ENCODE measurements around the gene SMOC2. TPM values are rescaled to one million over a fixed set of nuclear protein-coding genes. Genes with fewer than 3 reads are reported as not detected.

SMOC2 gene
- total RNA-seq, 2 donors from 2014 or later: 25.6 to 29.6 TPM

DNA sequence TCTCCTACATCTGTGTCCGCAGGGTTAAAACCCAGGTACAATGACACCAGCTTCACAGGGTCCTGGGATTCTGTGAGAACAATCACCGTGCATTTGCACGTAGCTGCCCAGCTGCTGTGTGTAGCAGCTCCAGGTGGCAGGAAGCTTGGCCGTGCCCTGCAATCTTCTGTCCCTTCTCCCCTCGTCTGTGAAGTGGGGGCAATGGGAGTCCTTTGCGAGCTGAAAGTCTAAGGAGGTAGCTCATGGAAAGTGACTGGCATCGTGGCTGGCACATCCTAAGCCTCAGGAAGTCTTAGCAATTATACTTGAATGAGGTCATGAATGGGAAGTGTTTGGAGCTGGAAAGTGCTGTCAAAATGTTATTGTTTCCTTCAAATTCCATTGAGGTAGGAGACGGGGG lies 137.1 kb downstream of the SMOC2 start:
- no peak overlapping the region for H3K9ac ChIP-seq (ENCODE audit: low read depth in 2 of 2, low read length in 2 of 2)
- DNase-seq: no peak
- H3K9me3 ChIP-seq: no peaks in the 10 kb centered on the region
- TF ChIP-seq CTCF (IDR thresholded peaks at IDR 0.05): no peak
- H3K4me3 ChIP-seq: no peak overlapping the region
- H3K36me3 ChIP-seq: no peaks in the 10 kb centered on the region
- no peak overlapping the region for H3K27ac ChIP-seq
- intact Hi-C loops (cut with DNase I): no loop called here
- H3K27me3 ChIP-seq: no peaks in the 10 kb centered on the region
- no peaks in the 10 kb centered on the region for H3K4me1 ChIP-seq

GRCh38 chr6:168581236-168581635 lies 140.3 kb downstream of the SMOC2 start:
- TF ChIP-seq CTCF (IDR thresholded peaks at IDR 0.05): no peak
- Histone ChIP-seq H3K36me3 (no peaks in the 10 kb centered on the region), H3K4me1 (no peaks in the 10 kb centered on the region), H3K9me3 (no peaks in the 10 kb centered on the region), H3K4me3 (no peak overlapping the region), H3K27ac (no peak overlapping the region), H3K9ac (ENCODE audit: low read depth in 2 of 2, low read length in 2 of 2) (no peak overlapping the region), H3K27me3 (no peaks in the 10 kb centered on the region)
- no peak for DNase-seq
- intact Hi-C loops (cut with DNase I): no loop called here

DNA sequence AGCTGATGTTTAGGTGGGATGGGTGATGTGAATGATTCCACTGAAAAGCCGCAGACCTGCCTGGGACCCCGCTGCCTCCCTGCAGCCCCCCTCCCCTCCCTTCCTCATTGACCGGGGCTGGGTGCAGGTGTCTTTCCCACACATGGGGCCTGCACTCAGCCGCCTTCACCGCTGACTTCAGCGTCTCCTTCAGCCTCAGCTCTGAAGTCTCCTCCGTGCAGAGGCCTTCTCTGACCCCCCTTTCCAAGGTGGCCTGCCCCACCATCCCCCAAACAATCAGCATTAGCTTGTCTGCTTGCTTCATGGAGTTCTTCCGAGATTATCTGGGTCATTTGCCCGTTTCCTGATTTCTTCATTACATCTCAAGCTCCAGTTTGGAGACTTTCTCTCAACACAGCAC lies 140.7 kb downstream of the SMOC2 start:
- no peaks in the 10 kb centered on the region for H3K27me3 ChIP-seq
- no peak overlapping the region for H3K4me3 ChIP-seq
- H3K9ac ChIP-seq (ENCODE audit: low read depth in 2 of 2, low read length in 2 of 2): no peak overlapping the region
- intact Hi-C loops (cut with DNase I): no loop called here
- no peak overlapping the region for H3K27ac ChIP-seq
- no peak for DNase-seq
- H3K4me1 ChIP-seq: no peaks in the 10 kb centered on the region
- no peaks in the 10 kb centered on the region for H3K9me3 ChIP-seq
- no peaks in the 10 kb centered on the region for H3K36me3 ChIP-seq
- no peak for TF ChIP-seq CTCF (IDR thresholded peaks at IDR 0.05)

DNA sequence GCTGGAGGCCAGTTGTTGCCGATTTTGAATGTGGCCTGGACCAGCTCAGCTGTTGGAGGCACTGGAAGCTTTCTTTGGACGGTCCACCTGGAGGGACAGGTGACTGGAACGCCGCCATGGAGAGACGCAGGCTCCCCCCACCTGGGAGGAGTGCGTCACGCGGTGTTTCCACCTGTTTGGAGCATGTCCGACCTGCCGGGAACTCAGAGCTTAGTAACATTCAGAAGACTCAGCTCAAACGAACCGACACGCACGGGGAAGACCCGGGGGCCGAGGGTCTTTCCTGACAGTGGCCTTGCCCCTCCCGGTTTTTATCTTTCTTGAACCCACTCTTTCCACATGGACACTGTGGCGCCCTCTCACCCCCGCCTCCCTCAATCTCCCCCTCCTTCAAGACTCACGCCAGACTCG lies 141.6 kb downstream of the SMOC2 start:
- no peaks in the 10 kb centered on the region for H3K36me3 ChIP-seq
- H3K27ac ChIP-seq: no peak overlapping the region
- H3K4me1 ChIP-seq: no peaks in the 10 kb centered on the region
- no peaks in the 10 kb centered on the region for H3K9me3 ChIP-seq
- DNase-seq: no peak
- no peak for TF ChIP-seq CTCF (IDR thresholded peaks at IDR 0.05)
- no peaks in the 10 kb centered on the region for H3K27me3 ChIP-seq
- intact Hi-C loops (cut with DNase I): no loop called here
- H3K4me3 ChIP-seq: no peak overlapping the region
- H3K9ac ChIP-seq (ENCODE audit: low read depth in 2 of 2, low read length in 2 of 2): no peak overlapping the region

- no peak overlapping the region for H3K9ac ChIP-seq (ENCODE audit: low read depth in 2 of 2, low read length in 2 of 2)
- intact Hi-C loops (cut with DNase I): no loop called here
- H3K36me3 ChIP-seq: no peaks in the 10 kb centered on the region
- H3K4me1 ChIP-seq: no peaks in the 10 kb centered on the region
- TF ChIP-seq CTCF (IDR thresholded peaks at IDR 0.05): no peak
- H3K9me3 ChIP-seq: no peaks in the 10 kb centered on the region
- no peak overlapping the region for H3K4me3 ChIP-seq
- DNase-seq: no peak
- H3K27me3 ChIP-seq: no peaks in the 10 kb centered on the region
- no peak overlapping the region for H3K27ac ChIP-seq
Observed at GRCh38 chr6:168583126-168583525, 142.1 kb downstream of the SMOC2 start.

GRCh38 chr6:168583821-168584220 lies 142.8 kb downstream of the SMOC2 start:
- Histone ChIP-seq H3K36me3 (no peaks in the 10 kb centered on the region), H3K27me3 (no peaks in the 10 kb centered on the region), H3K4me3 (no peak overlapping the region), H3K27ac (no peak overlapping the region), H3K9ac (ENCODE audit: low read depth in 2 of 2, low read length in 2 of 2) (no peak overlapping the region), H3K9me3 (no peaks in the 10 kb centered on the region), H3K4me1 (no peaks in the 10 kb centered on the region)
- no peak for TF ChIP-seq CTCF (IDR thresholded peaks at IDR 0.05)
- intact Hi-C loops (cut with DNase I): no loop called here
- DNase-seq: no peak
